Activated CD4-positive, CD25-positive, alpha-beta regulatory T cell treated with anti-CD3 and anti-CD28 coated beads, Interleukin-2, amount 50 U/mL, for 16 hours (primary cell): ENCODE results near the gene GDPD5.

Experiments
- DNase-seq: peaks from one replicate; pipeline ENCODE4 v3.0.0-alpha.2; 2020; ENCODE audit warnings: low read depth, low spot score

Gene GDPD5

GRCh38 chr11:75557666-75558494 lies 32.1 kb upstream of the GDPD5 start:
- no peak for DNase-seq

GRCh38 chr11:75556275-75556674 lies 30.5 kb upstream of the GDPD5 start:
- no peak for DNase-seq

- no peak for DNase-seq
These were observed 29.5 kb upstream of the GDPD5 start for GRCh38 chr11:75555079-75555811.

GRCh38 chr11:75554258-75555022 lies 28.7 kb upstream of the GDPD5 start:
- no peak for DNase-seq

GRCh38 chr11:75553889-75554257 lies 28.1 kb upstream of the GDPD5 start:
- DNase-seq: no peak

GRCh38 chr11:75553182-75553581 lies 27.4 kb upstream of the GDPD5 start:
- DNase-seq: no peak

- no peak for DNase-seq
These were observed 23.7 kb upstream of the GDPD5 start for GRCh38 chr11:75549370-75549958.

- DNase-seq: no peak
These were observed 23.0 kb upstream of the GDPD5 start for GRCh38 chr11:75548595-75549272.

GRCh38 chr11:75547617-75548058 lies 21.9 kb upstream of the GDPD5 start:
- DNase-seq: no peak

GRCh38 chr11:75547177-75547576 lies 21.4 kb upstream of the GDPD5 start:
- no peak for DNase-seq

- DNase-seq: no peak
These were observed 18.1 kb upstream of the GDPD5 start for GRCh38 chr11:75543806-75544205.

GRCh38 chr11:75542088-75542438 lies 16.3 kb upstream of the GDPD5 start:
- DNase-seq: no peak

- no peak for DNase-seq
These were observed 15.7 kb upstream of the GDPD5 start for GRCh38 chr11:75541193-75542087.

GRCh38 chr11:75539459-75540334 lies 14.0 kb upstream of the GDPD5 start:
- DNase-seq: no peak

GRCh38 chr11:75538150-75538942 lies 12.6 kb upstream of the GDPD5 start:
- DNase-seq: no peak

GRCh38 chr11:75537740-75538139 lies 12.0 kb upstream of the GDPD5 start:
- no peak for DNase-seq

GRCh38 chr11:75536786-75537641 lies 11.3 kb upstream of the GDPD5 start:
- no peak for DNase-seq

GRCh38 chr11:75535071-75535470 lies 9.3 kb upstream of the GDPD5 start:
- no peak for DNase-seq
